T-helper 9 cell (primary cell): Measurements from ENCODE around the gene ARHGEF4.

Experiments
- DNase-seq: peaks from one replicate; pipeline ENCODE4 v3.0.0-alpha.2; 2020

ARHGEF4 gene

DNA sequence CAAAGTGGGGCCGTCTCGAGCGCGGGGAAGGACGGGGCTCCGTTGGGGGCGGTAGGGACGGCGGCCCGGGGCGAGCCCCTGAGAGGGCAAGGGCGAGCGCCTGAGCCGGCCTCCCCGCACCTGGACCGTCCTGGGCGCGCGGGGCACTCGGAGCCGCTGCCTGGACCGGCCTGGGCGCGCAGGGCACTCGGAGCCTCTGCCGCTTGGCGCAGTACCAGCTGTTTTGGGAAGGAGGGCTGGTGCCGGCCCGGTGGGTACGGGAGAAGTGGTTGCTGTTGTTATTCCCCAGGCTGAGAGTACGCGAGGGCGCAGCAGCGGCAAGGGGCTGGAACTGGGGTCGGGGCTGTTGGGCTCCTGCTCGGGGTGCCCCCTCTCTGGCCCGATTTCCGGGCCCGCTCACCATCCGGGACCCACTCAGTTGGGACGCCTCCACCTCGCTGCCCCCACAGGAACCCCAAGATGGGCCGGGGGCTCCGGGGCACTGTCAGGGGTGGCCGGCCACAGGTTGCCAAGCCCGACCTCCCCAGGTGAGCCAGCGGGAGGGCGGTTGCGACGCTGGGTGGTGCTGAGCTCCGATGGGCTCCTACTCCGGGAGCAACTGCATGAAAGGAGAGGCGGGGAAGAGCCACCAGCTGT lies 579 bp downstream of the ARHGEF4 start:
- no peak for DNase-seq

DNA sequence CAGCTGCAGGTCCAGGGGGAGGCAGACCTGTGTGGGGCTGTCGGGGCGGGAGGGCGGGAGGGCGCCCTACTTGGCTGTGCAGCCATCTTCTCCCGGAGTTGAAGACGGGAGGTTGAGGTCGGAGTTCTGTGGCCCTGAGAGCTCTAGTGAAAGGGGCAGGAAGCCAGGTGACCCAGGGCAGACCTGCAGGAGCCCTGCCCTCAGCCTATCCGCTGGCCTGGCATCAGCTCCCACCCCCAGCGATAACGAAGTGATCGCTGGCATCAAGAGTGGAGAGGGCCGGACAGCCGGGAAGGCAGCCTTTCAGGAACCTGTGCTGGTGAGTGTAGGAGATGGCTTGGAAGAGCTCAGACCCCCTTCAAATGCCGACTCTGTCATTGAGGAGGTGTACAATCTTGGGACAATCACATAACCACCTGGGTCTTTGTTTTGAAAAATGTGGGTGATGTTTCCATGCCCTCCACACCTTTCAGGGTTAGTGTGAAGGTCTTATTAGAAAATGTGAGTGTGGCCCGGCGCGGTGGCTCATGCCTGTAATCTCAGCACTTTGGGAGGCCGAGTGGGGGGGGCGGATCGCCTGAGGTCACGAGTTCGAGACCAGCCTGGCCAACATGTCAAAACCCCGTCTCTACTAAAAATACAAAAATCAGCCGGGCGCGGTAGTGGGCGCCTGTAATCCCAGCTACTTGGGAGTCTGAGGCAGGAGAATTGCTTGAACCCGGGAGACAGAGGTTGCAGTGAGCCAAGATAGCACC lies 1.3 kb downstream of the ARHGEF4 start:
- no peak for DNase-seq

DNA sequence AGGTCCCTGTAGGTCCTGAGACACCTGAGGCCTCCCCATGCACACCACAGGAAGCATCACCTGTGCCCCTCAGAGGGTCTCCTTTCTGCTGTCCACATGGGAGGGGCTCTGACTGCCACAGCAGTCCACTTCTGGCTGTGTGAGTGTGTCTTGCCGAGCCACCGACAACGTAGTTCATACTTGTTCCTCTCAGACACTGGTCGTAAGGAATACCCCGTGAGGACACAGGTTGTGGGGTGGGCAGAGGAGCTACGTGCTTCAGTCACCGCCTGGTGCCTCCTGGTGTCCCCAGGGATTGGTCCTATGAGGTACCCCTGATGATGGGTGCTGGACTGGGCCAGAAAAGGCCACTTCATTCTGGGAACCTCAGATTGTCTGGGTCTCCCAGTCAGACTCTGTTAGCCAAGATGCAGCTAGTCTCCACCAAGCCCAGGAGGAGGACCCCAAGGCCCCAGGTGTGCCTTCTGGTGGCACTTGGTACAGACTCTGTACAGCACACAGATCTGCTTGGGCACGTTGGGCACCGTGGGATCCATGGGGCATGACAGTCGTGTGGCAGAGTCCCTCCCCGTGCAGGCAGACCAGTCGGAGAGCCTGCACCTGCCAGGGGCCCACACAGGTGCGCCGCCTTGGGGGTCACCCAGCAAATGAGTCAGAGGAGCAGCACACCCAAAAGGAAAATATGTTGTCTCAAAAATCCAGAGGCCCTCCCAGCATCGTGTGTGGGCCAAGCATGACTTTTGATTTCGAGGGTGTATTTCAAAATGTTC lies 2.5 kb downstream of the ARHGEF4 start:
- no peak for DNase-seq

DNA sequence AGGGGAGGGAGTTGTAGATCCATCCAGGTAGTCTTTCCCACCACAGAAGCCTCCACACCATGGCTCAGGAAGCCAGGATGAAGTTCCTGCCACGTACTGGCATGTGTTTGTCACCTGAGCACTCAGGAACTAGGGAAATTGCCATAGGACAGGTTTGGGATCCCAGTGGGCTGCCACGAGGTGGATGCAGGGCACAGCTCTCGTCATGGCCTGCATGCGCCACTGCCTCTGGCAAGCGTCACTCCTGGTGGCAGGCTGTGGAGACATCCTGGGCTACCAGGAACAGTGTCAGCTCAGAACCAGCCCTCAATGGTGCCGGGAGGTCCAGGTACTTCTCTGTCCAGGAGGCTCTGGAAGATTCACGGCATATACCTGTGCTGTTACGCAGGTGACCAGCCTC lies 3.8 kb downstream of the ARHGEF4 start:
- DNase-seq: no peak

DNA sequence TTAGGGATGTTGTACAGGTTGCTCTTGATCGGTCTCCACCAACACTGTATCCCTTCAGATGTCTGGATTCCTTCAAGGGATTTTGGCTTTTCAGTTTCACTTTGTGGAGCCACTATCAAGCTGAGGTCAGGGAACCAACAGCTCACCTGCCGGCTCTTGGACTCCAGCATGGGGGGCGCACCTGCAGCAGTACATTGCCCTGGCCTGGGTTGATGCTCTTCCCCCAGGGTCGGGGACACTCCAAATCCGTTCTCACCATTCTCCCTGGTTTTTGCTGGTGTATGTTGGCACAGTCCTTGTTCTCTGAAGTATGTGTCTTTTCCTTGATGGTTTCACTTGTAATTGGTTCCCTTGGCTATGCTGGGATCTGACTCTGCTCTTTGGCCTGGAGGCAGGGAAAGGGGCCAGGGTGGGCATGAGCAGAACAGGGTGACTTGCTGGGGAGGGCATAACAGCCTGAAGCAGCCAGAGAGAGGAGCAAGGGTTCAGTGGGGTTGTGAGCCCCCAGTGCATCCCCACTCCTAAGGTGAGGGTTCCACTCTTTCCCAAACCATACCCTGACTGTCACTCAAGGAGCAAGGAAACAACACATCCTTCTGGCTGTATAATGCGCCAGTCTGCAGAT lies 5.1 kb downstream of the ARHGEF4 start:
- DNase-seq: no peak

DNA sequence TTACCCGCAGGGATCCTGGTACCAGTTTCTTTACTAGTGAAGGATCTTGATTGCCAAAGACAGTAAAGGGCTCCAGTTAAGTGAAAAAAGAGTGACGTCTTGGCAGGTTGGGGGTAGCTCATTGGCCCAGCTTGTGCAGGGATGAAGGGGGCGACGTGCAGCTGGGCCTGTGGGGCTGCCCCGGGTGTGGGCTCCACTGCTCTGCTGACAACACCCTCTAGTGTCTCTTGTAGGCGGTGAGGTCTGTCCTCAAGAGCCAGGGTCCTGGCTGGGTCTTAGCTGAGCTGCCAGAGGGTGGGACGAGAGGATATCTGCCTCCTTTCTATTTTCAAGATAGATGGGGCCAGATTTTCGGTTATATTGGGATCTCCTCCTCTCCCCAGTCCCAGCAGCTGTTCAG lies 6.1 kb downstream of the ARHGEF4 start:
- DNase-seq: no peak

DNA sequence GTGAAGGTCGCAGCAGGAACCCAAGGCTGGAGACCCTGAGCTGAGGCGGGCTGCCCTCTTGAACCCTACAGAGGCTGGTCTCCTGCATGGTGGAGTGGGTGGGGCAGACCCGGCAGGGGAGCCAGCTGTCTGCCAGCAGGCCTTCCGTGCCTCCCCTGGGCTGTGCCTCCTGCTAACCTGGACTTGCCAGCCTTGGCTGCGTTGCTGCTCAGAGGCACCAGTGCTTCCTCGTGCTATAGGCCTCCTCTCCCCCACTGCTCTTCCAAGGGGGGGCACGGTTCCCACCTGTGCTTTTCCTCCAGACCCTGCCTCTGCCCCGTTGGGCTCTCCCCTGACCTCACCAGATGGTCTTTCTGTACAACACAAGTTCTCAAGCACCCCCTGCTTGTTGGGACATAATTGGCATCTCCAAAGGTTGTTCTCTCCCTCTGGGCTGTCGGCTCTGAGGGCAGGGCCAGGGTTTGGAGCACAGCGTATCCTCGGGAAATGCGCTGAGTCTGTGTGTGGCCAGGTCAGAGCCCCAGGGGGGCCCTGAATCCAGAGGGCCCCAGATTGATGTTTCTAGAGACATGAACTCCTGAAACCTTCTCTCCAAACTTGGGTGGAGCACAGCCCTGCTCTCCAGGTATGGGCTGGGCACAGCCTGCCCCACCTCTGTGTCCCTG lies 6.7 kb downstream of the ARHGEF4 start:
- DNase-seq: no peak

DNA sequence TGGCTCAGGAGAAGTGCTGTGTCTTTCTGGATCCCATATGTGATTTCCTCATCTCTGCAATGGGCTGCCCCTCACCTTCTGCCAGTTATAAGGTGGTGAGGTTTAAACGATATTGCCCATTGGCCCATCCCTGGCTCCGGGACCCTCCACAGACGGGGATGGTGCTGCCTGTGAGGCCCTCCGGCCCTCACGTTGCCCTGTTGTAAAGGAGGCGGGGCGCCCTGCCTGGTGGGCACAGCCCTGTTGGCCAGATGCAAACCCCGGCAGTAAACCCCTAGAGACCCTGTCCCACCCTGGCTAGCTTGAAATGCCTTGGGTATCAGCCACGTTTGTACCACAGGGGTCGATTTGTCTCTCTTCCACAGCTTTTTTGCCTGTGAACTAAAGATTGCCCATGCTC lies 7.4 kb downstream of the ARHGEF4 start:
- DNase-seq: no peak

DNA sequence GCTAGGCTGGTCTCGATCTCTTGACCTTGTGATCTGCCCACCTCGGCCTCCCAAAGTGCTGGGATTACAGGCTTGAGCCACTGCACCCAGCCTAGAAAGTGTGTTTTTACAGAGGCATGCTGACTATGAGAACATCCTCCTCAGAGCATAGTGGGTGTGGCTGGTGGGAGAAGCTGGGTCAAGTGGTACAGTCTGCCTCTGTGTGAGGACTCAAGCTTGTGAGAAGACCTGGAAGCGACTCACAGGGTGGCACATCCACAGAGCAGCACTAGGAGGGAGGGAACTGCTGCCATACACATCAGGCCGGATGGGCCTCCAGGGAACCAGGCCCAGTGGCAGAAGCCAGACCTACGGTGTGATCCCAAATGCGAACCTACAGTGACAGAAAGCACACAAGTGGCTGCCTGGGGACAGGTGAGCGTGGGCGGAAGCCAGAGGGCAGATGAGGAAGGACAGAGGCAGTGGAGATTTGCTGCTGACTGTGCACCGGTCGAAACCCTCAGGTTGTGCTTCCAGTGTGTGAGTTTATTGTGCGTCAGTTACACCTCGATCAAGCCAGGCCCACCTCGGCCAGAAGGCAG lies 8.9 kb downstream of the ARHGEF4 start:
- no peak for DNase-seq

DNA sequence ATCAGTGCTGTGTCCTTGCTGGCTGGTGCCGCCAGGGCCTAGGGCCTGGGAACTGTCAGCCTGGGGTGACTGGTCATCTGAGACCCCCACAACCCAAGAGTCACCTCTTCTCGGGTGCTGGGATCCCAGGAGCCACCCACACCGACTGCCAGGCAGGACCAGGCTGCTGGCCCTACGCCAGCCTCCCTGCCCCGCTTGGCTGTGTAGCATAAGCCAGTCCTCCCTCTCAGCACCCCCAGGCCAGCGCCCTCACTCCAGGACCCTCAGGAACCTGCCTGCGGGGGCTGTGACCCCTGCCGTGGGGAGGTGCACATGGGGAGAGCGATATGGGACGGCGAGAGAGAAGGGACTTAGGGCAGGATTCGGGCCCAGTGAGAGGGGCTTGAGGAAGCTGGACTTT lies 9.5 kb downstream of the ARHGEF4 start:
- no peak for DNase-seq

DNA sequence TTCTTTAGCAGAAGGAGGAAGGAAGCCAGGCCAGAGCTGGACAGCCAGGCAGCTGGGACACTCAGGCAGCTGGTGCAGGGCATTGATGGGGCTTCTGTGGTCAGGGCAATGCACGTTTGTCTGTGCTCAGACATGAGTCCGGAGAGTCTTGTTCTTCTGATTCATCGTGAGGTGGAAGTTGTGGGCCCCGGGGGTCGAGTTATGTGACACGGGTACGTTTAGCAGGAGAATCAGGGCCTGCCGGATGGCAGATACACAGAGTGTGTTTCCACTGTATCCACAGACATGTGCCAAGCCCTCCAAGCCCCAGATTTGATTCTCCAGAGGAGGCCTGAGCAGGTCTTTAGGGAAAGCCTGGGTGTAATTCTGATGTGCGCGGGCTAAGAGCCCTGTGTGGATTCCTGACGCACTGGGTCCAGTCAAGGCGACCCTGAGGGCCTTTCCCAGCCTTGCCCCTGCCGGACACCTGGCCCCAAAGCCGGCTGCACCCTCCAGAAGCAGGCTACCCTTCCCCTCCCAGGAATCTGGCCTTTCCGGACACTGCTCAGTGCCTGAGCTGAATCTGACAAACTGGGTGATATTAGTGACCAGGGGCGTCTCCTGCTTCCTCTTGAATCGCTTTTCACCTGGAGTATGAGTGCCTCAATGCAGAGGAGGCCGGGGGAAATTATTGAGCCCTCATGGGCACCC lies 10.1 kb downstream of the ARHGEF4 start:
- no peak for DNase-seq

DNA sequence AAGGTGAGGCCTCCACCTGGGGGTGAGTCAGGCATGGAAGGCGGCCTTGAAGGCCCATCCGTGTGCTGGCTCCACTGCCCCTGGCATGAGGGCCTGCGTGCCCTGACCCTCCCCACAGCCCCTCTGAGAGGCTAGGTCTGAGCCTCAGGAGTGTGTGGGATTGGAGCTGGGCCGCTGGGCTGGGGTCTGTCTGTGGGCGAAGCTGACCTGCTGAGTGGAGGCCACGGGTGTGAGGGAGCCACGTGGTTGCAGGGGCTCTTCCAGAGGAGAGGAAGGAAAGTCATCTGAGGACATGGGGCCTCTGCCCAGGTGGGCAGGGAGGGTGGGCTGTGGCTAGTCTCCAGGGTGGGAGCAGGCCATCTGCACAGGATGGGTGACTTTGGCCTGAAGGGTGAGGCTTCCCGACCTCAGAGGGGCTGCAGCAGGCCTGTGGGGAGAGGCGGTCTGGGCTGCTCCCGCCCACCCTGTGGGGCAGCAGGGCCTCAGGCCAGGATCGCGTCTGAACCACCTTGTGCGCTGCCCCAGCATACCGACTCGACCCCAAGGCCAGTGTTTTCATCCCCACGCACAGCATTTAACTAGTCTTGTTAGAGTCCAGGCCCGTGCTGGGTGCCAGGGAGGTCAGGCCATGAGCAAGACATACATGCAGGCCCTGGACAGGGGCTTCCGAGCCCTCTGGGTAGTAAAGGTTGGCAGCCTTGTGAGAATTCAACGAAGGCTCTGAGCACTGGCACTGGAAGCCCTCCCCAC lies 11.2 kb downstream of the ARHGEF4 start:
- DNase-seq: no peak

DNA sequence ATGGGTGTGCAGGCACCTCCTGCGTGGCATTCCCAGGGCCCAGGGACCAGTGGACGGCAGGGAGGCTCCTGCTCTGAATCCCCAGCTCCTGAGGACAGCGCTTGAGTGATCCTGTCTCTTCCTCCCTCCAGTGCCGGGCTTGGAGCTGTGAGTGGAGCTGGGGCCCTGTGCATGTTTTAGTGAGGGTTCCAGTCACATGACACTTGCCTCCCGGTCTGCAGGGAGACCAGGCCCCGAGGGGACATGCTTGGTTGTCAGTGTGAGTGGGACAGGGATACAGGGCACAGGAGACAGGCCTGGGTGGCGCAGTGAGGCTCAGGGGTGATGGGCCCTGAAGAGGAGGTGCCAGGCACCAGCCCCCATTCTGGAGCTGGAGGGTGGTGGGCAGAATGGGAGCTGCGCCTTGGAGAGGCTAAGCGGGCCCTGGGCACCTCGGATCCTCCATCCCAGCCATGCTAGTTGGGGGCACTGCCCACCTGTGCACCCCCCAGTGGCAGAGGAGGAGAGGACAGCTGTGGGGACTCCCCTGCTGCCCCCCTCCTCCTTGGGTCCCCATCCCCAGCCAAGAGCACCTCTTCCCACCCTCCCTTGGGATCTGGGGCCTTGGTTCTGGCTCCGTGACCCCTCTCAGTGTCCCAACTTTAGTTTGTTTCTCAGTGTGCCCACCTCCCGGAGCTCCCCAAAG lies 12.0 kb downstream of the ARHGEF4 start:
- no peak for DNase-seq

DNA sequence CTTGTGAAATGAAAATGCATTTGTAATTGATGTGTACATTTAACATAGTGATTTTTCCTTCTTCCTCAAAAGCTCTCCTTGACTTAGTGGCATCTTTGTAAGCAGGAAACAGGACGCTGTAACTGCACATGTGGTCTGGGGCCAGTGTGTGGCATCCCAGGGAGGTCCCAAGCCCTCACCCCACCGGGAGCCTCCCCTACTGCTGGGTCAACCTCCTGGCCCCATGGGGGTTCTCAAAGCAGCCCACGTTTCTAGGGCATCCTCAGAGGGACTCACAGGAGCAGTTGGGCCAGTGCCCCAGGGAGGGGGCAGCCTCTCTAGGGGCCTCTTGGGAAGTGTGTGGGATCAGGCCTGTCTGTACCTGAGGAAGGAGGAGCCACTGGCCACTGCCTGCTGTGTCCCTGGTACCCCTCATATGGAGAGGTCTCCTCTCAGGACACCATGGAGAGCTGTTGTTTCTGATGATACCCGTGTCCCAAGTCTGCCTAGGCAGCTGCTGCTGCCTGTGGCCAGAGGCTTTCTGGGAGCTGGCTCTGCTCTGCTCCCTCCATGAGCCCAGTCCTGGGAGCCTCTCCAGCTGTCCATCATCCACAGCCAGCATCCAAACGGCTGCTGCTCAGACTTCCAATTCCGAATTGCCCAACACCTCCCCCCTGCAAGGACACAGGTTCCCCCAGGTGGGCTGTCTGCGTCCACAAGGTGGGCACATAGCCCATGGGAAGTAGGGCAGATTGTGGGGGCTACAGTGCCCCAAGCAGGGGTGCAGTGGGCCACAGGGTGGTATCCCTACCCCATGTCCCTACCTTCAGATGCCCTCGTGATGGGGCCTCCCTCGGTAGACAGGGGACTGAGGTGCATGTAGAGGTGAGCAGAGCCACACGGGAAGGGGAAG lies 13.4 kb downstream of the ARHGEF4 start:
- DNase-seq: no peak

DNA sequence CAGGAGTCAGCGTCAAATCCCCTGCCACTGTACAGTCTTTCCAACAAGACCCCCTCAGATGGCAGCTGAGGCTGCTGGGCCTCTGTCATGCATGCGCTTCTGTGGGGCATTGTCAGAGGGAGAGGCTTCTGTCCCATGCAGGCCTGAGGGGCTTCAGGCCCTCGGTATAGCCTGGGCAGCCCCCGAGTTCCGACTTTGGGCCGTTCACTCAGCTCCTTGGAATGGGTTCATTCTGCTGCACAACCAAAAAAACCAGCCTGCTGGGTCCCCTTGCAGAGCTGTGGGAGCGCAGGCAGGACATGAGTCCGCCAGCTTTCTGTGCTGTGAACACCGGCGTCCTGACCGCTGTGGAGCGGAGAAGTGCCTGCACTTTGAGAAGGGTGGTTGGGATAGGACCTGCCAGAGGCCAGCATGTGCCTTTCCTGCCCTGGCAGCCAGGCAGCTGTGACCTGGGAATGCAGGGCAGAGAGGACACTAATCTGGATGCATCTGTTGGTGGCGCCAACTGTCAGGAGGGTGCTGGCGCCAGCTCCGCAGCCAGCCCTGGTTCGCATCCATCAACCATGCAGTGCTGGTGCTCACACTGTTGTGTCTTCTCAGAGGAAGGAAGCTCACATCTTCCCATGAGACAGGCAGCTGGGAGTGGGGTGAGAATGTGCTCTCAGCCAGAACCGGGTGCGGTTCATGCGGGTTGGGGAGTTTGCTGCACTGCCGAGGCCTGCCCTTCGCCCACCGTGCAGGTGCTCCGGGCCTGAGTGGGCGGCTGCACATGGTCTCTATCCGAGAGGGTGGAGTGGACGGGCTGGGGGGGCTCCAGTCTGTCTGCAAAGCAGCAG lies 14.3 kb downstream of the ARHGEF4 start:
- no peak for DNase-seq

DNA sequence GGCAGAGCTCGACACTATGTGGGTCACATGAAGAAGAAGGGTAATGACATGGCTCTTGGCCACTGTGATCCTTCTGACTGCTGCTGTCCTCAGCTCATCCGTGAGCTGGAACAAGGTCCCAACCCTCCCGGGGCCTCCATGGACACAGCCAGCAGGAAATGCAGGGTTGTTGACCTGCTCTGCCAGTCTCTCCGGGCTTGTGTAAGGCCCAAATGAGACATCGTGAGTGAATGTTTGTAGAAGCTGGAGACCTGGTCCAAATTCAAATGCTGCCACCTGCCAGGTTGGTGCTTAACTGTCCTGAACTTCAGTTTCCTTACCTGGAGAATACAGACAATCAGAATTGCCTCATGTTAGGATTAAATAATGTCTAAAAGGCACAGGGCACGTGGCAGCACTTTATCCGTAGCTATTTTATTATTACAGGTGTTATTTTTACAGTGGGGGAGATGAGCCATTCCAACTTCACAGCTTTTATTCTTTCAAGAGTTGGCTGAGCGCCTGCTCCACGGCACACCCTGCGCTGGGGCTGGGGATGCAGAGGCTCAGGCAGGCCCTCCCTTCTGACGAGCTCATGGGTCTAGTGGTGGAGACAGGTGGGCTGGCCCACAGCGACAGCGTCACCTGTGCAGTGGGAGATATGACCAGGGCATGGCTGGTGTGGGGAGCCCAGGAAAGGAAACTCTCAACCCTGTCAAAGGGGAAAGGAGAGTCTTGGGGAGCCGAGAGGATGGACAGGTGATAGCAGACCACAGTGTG lies 15.1 kb downstream of the ARHGEF4 start:
- no peak for DNase-seq

DNA sequence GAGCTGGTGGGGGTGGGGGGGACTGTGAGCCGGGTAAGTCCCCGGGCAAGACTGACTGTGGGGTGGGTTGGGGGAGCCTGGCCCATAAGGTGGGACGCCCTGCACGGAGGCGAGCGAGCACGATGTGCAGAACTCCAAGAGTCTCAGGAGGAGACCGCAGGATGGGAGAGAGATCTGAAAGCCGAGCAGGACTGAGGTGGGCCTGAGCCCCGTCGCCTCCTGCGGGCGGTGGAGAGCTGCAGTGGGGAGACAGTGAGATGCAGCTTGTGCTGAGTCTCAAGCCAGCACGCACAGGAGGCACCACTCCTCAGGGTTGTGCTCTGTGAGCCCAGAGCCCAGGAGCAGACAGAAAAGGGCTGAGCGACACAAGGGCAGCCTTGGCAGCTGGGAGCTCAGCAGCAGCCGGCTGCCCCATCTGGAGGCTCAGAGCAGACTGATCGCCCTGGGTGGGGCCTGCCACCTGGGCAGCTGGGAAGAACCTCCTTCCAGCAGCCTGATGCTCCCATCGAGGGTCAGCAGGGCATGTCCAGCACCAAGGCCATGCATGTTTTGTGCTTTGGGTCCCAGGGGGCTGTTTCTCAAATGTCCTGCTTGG lies 15.9 kb downstream of the ARHGEF4 start:
- no peak for DNase-seq
